HepG2 (cell line): ENCODE results near the gene CARMIL3. TPM values are rescaled to one million over a fixed set of nuclear protein-coding genes. Genes with fewer than 3 reads are reported as not detected.
A peak's percentile ranks its signal among the peaks of the same experiment; 100 is the strongest.

Source experiments
- ARNT ChIP-seq: fragments of 450-650 bp; IDR thresholded peaks from 2 replicates; pipeline ENCODE4 v1.6.1; 2017
- ATF7-NPFF ChIP-seq: sonication (generic); formaldehyde crosslinking; IDR thresholded peaks from 2 replicates; pipeline ENCODE4 v1.8.1; 2023; ENCODE audit warnings: mild to moderate bottlenecking, low read depth, missing genetic modification reagents, moderate library complexity
- GABPB1 ChIP-seq: IDR thresholded peaks from 2 replicates; pipeline ENCODE4 v1.6.1; 2016; ENCODE audit warnings: mild to moderate bottlenecking, missing genetic modification reagents, moderate library complexity, missing compliant biosample characterization
- GMEB1 ChIP-seq: sonication (generic); formaldehyde crosslinking; IDR thresholded peaks from 2 replicates; pipeline ENCODE4 v1.5.1; 2020; ENCODE audit warnings: missing genetic modification reagents, mild to moderate bottlenecking, borderline replicate concordance
- HMG20B ChIP-seq: conservative IDR thresholded peaks from 2 replicates; pipeline ENCODE4 v1.6.1; 2016; ENCODE audit warnings: missing genetic modification reagents, missing compliant biosample characterization
- IKZF5 ChIP-seq: IDR thresholded peaks from 2 replicates; pipeline ENCODE4 v1.6.1; 2018; ENCODE audit warnings: missing genetic modification reagents, mild to moderate bottlenecking, missing compliant biosample characterization
- KLF16 ChIP-seq, 2 experiments: sonication (generic) in 1 of 2; formaldehyde crosslinking in 1 of 2; IDR thresholded peaks; 2 replicates each; pipeline versions ENCODE4 v1.6.1 to v1.8.0; 2016 to 2023; ENCODE audit warnings: missing genetic modification reagents in 2 of 2, missing compliant biosample characterization in 1 of 2
- MXI1 ChIP-seq: IDR thresholded peaks from 3 replicates; pipeline ENCODE4 v1.6.1; 2012; ENCODE audit warnings: low read depth, low read length, inconsistent platforms, borderline replicate concordance
- NR3C1 ChIP-seq: sonication (generic); formaldehyde crosslinking; IDR thresholded peaks from 2 replicates; pipeline ENCODE4 v1.4.0; 2020; ENCODE audit warnings: missing genetic modification reagents
- PBX2 ChIP-seq: IDR thresholded peaks from 2 replicates; pipeline ENCODE4 v1.6.1; 2016; ENCODE audit warnings: control low read depth
- RBM39 ChIP-seq: fragments of 200-400 bp; formaldehyde crosslinking; IDR thresholded peaks from one replicate; pipeline ENCODE4 v1.6.1; 2018; ENCODE audit warnings: antibody characterized with exemption, mild to moderate bottlenecking, low read depth, low read length; ENCODE audit not compliant: poor library complexity, severe bottlenecking
- SPEN ChIP-seq: sonication (generic); formaldehyde crosslinking; IDR thresholded peaks from 2 replicates; pipeline ENCODE4 v1.5.1; 2020; ENCODE audit warnings: low read depth, mild to moderate bottlenecking, missing genetic modification reagents
- TGIF2 ChIP-seq: IDR thresholded peaks from 2 replicates; pipeline ENCODE4 v1.6.1; 2016; ENCODE audit warnings: control low read depth, missing compliant biosample characterization
- ZBTB34 ChIP-seq: sonication (generic); formaldehyde crosslinking; IDR thresholded peaks from 2 replicates; pipeline ENCODE4 v1.8.0; 2022; ENCODE audit warnings: mild to moderate bottlenecking, missing genetic modification reagents
- ZHX1 ChIP-seq: sonication (generic); formaldehyde crosslinking; IDR thresholded peaks from 2 replicates; pipeline ENCODE4 v1.8.1; 2022; ENCODE audit warnings: low read depth, mild to moderate bottlenecking, missing genetic modification reagents
- ZNF441 ChIP-seq: sonication (generic); formaldehyde crosslinking; IDR thresholded peaks from 2 replicates; pipeline ENCODE4 v1.7.0; 2021; ENCODE audit warnings: missing genetic modification reagents, borderline replicate concordance
- ZNF570 ChIP-seq: sonication (generic); formaldehyde crosslinking; IDR thresholded peaks from 2 replicates; pipeline ENCODE4 v1.4.0; 2020; ENCODE audit warnings: mild to moderate bottlenecking, missing genetic modification reagents, borderline replicate concordance
- ZSCAN20 ChIP-seq: sonication (generic); formaldehyde crosslinking; IDR thresholded peaks from 2 replicates; pipeline ENCODE4 v1.4.0; 2020; ENCODE audit warnings: missing genetic modification reagents, mild to moderate bottlenecking, borderline replicate concordance
- polyA plus RNA-seq, 8 experiments: library from polyadenylated mRNA; depleted of rRNA in 3 of 8; stranded (reverse) in 7 of 8; unstranded in 1 of 8; fragments of >200 nt; fragmentation: Illumina TruSeq in 4 of 8; extraction: Trizol in 4 of 8; gene quantifications; 2 replicates each; pipeline versions ENCODE4 v1.2.1 to v1.2.3, GENCODE V29; 2011 to 2016; ENCODE audit warnings: low read depth in 4 of 8, missing spikeins in 1 of 8, mixed read lengths in 1 of 8; ENCODE audit not compliant: insufficient read depth in 1 of 8
- total RNA-seq, 5 experiments: library from RNA; depleted of rRNA; stranded (reverse); fragments of >200 nt; fragmentation: Illumina TruSeq; extraction: Trizol; gene quantifications; 2 replicates each; pipeline ENCODE4 v1.2.3, GENCODE V29; 2016; ENCODE audit warnings: low read depth in 1 of 5

Gene CARMIL3
- total and polyA plus RNA-seq, 2 of the 13 experiments (the other 11 are each of a cell fraction or from before 2014, with no cell fraction given): 0.27 to 0.55 TPM

- TF ChIP-seq IKZF5 (CRISPR knock-in tag): 0 out of 2 replicates have a peak, but pooled peaks have one; percentile 46
- peak in 1 of 2 experiments; percentile 54; a peak in 1 of 4 replicates for TF ChIP-seq KLF16 (CRISPR knock-in tag; IDR thresholded peaks at IDR 0.05)
- no peak for TF ChIP-seq ZHX1 (CRISPR knock-in tag)
- no peak for TF ChIP-seq MXI1
- peak; percentile 53; the same call in 1 of the 2 replicates for TF ChIP-seq GABPB1
- TF ChIP-seq NR3C1: no peak
- no peak for TF ChIP-seq ZBTB34 (CRISPR knock-in tag)
- TF ChIP-seq TGIF2: no peak
- TF ChIP-seq HMG20B (CRISPR knock-in tag): 0 out of 2 replicates have a peak, but pooled peaks have one; percentile 53
- peak; percentile 77; the same call in 1 of the 2 replicates for TF ChIP-seq SPEN (CRISPR knock-in tag)
- TF ChIP-seq ATF7-NPFF: peak; percentile 26; the same call in 1 of the 2 replicates
- no peak for TF ChIP-seq RBM39
- no peak for TF ChIP-seq GMEB1 (CRISPR knock-in tag)
- TF ChIP-seq PBX2: no peak
- TF ChIP-seq ARNT: no peak
- TF ChIP-seq ZSCAN20 (CRISPR knock-in tag): no peak
- TF ChIP-seq ZNF441 (CRISPR knock-in tag): no peak
- TF ChIP-seq ZNF570: no peak
Measured at GRCh38 chr14:24058260-24058950, 6.6 kb downstream of the CARMIL3 start (continued).
